Head of caudate nucleus (tissue), 42 donors: ENCODE measurements around the gene CTNNBL1.

Experiments used
- DNase-seq, 42 donors: peaks; one replicate each; pipeline versions ENCODE4 v3.0.0 to v3.0.0-alpha.2; 2020 to 2021; ENCODE audit warnings: mixed read lengths in 7 of 42
- intact Hi-C: fragments of 100-400 bp; cut with DNase I; formaldehyde crosslinking; loops from one replicate; pipeline ENCODE4 v1.15.0; 2022

The CTNNBL1 gene

DNA sequence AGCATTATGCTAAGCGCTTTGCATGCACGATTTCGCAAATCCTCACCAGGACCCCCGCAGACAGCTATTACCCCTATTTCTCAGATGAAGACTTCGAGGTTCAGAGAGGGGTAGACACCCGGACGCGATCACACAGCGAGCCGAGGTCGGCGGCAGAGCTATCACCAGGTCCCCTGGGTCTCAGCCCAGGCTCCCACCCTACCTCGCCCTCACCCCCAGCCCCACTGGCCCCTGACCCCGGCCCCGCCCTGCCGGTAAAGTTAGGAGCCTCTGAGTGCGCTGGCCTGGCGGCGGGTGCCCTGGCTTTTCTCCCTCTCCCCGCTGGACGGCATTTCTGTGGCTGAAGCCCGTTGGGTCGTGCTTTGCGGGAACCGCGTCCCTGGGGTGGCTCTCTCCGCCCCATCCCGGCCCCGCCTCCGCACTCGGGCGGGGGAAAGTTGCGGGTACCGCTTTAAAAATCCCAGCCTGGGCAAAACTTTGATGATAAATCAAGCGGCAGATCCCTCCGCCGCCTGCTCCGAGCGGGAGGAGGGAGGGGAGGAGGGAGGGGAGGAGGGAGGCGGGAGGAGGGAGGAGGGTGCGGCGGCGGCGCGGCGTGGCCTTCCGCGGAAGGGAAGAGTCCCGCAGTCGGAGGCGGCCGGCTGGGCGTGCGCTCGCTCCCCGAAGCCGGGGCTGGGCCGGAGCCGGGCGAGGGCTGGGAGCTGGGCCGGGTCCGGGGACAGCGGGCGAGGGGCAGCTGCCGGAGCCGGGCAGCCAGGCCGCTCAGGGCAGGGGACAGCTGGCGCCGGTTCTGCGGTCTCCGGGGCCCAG is 208.9 kb downstream of the CTNNBL1 start, which contains the start of gene VSTM2L:
Gene VSTM2L, plus strand, starts transcription at position 624 of the 810 bp plus-strand sequence. CDS start 224 bp downstream, outside the sequence.
- peak in 37 of 42 donors; percentile 22 to 73 (median 52) for DNase-seq
- intact Hi-C loops: no loop called here

DNA sequence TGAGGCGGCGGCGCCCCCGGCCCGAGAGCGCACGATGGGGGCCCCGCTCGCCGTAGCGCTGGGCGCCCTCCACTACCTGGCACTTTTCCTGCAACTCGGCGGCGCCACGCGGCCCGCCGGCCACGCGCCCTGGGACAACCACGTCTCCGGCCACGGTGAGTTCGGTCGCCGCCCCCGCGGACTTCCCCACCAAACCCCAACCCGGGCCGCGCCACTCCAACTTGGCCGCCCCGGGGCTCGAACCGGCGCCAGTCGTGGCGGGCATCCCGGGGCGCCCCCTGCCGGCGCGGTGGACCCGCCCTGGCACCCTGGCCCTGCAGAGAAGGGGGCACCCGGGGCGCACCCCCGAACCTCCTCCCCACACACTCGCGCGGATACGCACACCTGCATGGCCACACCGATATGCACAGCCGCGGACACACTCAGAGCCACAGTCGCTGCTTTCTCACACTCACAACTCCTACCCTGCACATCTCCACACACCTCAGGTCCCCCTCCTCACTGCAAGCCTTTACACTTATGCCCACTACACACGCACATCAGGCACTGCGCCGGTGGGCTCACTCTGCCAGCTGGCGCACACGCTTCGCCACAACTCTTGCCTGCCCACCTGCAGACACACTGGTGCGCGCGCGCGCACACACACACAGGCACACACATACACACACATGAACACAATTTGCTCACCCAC is 209.6 kb downstream of the CTNNBL1 start:
- intact Hi-C loops: no loop called here
- DNase-seq: peak in 9 of 42 donors; percentile 23 to 56 (median 42)

DNA sequence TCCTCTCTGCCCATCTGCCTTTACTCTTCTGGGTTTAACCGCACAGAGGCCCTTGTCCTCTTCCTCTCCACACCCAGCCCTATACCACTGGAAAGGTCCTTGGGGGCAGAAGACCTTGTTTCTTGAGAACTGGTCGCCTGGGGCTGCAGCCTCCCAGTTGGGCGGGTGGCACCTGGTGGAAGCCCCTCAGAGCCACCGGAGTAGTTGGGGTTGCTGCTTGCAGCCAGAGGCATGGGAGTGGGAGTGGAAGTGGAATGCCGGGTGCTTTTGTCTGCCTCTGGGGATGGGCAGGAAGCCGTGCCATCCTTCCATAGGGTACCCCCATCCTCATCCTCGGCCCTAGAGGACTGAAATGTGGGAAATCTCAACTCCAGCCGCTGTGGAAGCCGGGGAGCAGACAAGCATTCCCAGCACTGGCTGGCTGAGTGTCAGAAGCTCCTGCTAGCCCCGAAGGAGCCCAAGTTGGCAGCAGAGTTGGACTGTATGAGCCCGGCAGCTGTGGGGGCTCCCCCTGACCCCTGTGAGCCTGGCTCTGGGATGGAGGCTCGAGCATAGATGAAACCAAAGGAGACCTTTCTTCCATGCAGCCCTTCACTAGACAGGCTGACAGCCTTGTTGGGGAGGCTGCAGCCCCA is 210.3 kb downstream of the CTNNBL1 start:
- intact Hi-C loops: no loop called here
- DNase-seq: peak in 1 of 42 donors; percentile 17

DNA sequence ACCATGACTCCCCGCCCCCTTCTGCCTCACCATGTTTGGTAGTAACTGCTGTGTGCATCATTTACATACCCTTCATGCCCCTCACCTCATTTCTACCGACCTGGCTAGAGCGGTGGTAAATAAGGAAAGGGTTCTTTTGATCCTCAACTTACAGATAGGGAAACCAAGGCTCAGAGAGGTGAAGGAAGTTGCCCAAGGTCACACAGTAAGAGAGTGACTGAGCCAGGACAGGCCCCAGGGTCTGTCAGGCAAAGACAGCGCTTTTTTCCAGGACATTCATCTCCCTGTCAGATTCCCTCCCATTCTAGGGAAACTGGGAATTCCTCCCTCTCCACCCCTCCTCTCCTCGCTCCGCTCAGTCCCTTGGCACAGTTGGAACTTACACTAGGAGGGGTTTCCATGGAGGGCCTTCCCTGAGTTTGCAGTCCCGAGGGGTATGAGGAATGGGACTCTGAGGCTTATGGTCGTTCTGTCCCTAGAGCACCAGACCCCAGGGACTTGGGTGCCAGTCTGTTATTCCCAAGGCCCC is 211.1 kb downstream of the CTNNBL1 start:
- DNase-seq: no peak
- intact Hi-C loops: no loop called here

DNA sequence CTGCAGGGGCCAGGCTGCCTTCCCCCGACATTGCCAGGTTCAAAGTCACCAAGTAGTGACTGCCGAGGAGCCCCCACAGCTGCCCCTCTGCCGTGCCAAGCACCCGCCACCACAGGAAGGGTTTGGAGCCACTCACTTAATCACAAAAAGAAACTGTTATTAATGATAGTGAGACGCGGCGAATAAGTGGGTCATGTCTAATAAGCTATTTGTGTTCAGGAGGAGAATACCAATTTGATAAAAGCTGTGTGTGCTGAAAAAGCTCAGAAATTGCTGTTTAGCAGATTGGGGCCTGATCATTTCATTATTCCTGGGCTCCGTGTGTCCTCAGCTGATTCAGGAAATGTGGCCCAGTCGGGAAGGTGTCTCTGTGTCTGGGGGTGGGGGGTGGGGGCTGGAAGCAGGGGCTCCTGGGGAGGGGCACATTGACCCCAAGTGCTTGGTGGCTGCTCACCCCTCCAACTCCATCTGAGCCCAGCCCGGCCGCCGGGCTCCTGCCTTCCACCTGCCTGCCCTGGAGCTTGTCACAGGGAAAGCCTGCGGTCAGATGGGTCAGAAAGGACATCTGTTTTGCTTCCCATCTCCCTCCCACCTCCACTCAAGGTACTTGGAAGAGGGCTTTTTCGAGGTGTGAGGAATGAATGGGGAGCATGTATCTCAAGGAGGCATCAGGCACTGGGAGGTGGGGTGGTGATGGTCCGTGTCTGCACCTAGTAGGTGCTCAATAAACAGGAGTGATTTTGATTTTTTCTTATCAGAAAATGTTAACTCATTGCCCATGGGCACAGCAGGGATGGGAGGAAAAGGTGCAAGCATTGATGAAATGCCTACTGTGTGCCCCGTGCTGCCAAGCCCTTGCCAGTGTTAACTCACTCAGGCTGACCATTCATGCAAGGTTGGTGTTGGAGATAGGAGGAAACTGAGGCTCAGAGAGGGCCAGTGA is 212.1 kb downstream of the CTNNBL1 start:
- no peak for DNase-seq
- intact Hi-C loops: no loop called here

DNA sequence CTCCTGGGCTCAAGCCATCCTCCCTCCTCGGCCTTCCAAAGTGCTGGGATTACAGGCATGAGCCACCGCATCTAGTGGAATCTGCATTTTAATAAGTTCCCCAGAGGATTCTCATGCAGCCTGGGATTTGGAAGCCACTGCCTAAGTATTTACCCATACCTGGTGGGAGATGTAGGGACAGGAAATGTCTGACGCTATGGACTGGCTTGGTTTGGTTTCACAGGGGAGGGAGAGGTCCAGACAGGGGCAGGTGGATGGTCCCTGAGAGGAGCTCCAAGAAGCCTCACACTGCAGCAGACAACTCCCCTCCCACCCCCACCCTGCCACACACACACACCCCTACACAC is 213.5 kb downstream of the CTNNBL1 start:
- no peak for DNase-seq
- intact Hi-C loops: no loop called here

DNA sequence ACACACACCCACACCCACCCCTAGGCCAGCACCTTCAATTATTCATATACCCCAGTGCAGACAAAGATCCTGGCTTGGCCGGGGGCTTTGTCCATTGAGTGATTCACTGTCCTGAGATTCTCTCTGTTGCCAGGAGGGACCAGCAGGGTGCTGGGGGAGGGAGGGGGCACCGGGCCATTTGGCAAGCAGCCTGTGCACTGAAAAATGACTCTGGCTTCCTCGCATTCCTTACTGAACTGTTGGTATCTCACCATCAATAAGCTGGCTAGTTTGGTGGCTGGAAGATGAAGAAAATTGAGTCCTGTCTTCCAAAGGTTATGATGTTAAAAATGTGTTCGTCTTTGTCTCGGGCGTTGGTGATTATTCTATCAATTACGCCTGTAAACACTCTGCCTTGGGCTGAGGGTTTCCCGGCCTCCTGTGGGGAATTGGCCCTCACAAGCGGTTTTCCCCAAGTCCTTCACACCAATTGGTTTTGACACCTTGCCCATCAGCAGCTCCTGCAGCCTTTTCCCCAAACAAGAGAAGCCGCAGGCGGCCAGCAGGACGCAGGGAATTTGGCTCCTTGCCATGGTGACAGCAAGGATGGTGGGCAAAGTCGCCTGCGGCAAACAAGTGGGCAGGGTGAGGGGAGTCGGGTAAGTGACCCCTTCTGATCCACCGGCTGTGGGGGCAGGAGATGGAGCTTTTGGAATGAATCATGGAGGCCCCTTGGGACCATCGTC is 214.0 kb downstream of the CTNNBL1 start:
- DNase-seq: peak in 1 of 42 donors; percentile 43
- intact Hi-C loops: no loop called here

DNA sequence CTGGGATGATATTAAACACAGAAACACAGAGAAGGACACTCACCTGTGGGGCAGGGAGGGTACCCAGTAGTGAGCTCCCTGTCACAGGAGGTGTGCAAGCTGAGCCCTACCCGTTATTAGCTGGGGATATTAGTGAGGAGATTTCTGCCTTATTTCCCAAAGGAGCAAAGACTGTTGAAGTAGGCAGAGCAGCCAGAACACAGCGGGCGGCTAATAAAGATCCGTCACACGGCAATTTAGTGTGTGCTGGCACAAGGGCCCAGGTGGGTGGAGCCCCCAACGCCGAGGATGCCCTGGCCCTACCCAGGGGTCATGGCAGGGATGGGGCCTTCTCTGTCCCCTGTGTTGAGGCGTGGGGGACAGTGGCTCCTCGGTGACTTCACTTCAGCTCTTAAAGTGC is 217.4 kb downstream of the CTNNBL1 start:
- intact Hi-C loops: no loop called here
- DNase-seq: no peak

DNA sequence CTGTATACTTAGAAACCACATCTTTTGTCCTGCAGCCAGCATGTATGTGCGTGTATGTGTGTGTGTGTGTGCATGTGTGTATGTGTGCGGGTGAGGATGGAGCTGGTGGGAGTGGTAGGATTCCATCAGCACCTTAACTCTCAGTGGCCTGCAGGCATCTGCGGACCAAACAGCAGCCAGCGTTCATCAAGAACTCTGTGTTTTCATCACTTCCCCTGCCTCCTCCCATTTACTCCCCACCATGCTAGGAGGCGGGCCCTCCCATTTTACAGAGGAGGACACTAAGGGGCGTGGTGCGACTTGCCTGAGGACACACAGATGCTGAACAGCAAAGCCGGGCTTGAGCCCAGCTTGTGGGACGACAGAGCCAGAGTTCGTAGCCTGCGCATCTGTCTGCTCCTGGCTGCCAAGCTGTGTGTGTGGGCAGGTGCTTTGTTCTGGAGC is 218.0 kb downstream of the CTNNBL1 start:
- intact Hi-C loops: no loop called here
- DNase-seq: peak in 2 of 42 donors; percentile 14 to 16

DNA sequence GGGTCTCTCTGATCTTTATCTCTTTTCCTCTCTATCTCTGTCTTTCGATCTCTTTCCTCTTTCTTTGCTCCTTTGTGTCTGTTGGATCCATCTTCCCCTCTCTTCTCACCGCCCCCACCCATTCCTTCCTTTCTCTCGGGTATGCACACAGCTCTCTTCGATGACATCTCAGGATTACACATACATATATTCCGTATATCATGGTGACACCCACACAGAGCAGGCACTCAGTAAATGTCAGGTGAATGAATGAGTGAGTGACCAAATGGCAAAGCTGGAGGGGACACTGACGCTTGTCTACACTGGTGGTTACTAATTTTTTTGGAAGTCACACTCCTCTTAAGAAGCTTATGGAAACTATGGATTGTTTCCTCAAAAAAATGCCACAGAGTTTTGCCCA is 219.0 kb downstream of the CTNNBL1 start:
- intact Hi-C loops: no loop called here
- no peak for DNase-seq

DNA sequence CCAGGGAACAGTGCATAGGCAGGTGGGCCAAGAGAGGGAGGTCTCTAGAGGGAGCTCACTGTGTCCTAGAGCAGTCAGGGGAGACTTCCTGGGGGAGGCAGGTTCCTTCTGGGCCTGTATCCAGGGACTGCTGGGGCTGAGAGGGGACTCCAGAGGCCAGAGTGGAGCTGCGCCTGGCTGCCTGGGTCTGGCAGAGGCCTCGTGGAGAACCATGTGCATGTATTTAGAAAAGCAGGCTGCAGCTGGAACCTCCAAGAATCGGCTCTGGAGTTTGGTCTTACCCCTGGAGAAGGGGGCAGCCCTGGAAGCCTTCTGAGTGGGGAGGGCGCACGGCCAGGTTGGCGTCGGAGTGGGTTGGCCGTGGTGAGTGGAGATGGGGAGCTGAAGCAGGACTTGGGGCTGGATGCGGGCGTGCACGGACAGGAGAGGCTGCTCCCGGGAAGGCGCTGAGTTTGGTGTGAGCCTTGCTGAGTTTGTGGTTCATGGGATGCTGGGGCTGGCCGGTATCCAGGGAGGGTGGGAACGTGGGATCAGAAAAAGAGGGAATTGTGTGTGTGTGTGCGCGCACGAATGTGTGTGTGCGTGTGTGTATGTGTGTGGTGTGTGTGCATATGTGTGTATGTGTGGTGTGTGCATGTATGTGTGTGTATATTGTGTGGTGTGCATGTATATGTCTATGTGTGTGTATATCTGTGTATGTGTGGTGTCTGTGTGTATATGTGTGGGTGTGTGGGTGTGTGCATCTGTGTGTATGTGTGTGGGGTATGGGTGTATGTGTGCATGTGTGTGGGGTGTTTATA is 219.9 kb downstream of the CTNNBL1 start:
- intact Hi-C loops: no loop called here

DNA sequence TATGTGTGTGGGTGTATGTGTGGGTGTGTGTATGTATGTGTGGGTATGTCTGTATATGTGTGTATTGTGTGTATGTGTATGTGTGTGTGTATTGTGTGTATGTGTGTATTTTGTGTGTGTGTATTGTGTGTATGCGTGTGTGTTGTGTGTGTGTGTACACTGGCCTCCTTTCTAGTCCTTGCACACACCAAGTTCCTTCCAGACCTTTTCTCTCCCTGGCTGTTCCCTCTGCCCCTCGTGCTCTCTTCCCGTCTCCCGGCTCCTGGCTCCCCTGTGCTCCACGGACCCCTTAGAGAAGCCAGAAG is 220.5 kb downstream of the CTNNBL1 start:
- intact Hi-C loops: no loop called here
- no peak for DNase-seq

More for the DNA sequence above, 219.9 kb downstream of the CTNNBL1 start:
- DNase-seq: no peak

DNA sequence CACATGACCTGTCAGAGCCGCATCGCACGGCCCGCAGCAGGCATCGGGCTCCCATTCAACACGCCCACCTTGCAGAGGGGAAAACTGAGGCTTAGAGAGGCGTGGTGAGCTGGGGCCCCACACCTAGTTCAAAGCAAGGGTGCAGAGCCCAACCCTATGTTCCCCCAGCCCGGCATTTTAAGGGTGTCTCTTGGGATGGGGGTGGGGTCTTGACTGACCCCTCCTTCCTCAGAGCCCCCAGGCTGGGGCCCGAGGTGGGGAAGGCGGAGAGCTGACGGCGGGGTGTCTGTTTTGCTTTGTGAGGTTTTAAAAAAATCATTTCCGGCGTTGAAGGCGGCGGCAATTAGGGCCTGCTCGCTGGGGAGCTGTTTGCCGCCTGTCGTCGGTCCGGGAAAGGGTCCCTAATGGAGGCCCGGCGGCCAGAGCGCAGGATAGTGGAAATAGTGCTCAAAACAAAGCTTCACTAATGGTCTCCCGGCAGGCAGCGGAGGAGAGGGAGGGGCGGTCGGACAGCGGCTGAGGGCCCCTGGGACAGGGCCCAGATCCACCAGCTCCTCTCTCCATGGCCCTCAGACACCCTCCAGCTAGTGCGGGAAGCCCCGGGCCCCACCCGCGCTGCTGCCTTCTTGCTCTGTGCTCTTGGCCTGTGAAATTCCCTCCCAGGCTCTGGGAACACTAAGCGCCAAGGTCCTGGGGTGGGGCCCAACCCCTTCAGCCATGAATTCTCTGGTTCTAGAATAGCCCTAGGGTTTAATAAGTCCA is 221.0 kb downstream of the CTNNBL1 start:
- intact Hi-C loops: no loop called here
- DNase-seq: peak in 3 of 42 donors; percentile 10 to 41 (median 13)

DNA sequence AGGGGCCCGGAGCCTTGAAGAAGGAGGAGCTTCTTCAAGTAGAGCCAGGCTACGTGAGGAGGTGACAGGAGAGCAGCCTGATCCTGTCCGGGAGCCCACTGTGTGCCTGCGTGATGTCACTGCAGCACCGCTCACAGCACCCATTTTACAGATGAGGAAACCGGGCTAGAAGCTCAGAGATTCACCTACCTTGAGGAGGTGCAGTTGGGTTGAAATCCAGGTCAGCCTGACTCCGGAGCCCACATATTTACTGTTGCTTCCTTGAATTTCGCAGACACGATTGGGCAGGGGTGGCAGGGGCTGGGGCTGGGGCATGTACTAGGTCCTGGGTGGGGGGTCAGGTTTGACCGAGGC is 221.6 kb downstream of the CTNNBL1 start:
- no peak for DNase-seq
- intact Hi-C loops: no loop called here

DNA sequence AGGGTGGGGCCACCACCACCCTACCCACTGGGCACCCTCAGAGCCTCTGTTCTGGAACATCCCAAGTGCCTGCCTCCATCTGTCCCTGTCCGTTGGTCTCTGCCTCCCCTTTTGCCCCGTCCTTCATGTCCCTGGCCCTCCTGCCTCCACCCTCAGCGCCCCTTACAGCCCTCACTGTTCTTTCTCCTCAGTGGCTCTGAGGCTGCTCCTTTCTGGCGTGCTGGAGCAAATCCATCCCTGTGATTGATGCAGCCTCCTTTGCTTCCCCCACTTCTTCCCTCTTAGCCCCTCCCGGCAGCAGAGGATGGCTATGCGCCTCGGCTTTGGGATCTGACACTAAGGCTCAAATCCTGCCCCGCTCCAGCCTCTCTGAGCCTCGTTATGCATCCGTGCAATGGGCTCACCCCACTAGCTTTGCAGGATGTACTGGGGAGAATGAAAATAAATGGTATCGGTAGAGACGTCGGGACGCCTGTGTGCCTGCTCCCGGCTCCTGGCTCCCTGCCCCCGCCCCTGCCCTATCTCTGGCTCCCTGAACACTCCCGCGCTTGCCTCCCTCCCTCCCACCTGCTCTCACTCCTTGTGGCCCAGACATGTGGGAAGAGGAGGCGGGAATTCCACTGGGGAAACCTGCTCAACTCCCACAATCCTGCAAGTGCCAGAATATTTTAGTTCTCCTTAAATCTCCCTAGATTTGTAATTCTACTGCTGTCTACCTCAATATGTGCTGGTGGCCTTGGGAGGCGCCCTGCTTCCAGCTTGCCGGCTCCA is 222.2 kb downstream of the CTNNBL1 start:
- intact Hi-C loops: no loop called here

DNA sequence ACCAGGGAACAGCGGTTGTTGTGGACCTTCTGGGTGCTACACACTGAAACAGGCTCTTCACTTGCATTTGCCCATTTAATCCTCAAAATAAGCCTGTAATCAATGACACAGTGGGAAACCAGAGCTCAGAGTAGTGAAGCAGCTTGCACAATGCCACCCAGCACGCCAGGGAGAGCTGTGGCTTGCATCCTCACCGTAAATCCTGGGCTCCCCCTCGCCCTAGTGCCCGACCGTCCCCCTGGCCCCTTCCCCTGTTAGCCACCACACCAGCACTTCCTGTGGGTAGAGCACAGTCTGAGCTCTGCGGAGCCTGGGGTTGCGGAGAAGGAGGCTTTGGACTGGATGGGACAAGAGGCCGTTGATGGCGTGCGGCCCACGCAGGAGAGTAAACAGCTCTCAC is 223.6 kb downstream of the CTNNBL1 start:
- intact Hi-C loops: no loop called here
- DNase-seq: no peak

More for the DNA sequence above, 222.2 kb downstream of the CTNNBL1 start:
- DNase-seq: peak; percentile 32 to 92 (median 75)
